ENCODE results near the gene ADGRL3. TPM values are rescaled to one million over a fixed set of nuclear protein-coding genes. Genes with fewer than 3 reads are reported as not detected.

Gene ADGRL3
- total RNA-seq, 3 donors from 2014 or later (not counting 1 experiment from before 2014, with no cell fraction given), result not detected

DNA sequence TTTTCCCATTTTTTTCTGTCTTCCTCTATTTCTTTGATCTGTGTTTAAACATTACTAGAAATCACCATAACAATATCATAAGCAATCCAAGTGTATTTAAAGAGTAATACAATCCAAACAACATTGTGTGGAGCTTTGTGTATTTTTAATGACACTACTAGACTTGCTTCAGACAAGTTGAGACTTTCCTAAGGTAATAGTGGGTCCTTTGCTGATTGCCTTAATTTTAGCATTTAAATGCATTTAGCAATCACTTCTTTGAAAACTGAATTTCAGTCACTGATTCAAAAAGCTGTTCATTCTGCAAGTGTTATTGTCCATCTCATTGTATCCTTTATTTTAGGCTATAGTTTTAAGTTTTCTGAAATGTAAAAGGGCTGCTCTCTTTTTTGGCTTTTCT is 804.8 kb downstream of the ADGRL3 start:
- TF ChIP-seq, protein P1, sequence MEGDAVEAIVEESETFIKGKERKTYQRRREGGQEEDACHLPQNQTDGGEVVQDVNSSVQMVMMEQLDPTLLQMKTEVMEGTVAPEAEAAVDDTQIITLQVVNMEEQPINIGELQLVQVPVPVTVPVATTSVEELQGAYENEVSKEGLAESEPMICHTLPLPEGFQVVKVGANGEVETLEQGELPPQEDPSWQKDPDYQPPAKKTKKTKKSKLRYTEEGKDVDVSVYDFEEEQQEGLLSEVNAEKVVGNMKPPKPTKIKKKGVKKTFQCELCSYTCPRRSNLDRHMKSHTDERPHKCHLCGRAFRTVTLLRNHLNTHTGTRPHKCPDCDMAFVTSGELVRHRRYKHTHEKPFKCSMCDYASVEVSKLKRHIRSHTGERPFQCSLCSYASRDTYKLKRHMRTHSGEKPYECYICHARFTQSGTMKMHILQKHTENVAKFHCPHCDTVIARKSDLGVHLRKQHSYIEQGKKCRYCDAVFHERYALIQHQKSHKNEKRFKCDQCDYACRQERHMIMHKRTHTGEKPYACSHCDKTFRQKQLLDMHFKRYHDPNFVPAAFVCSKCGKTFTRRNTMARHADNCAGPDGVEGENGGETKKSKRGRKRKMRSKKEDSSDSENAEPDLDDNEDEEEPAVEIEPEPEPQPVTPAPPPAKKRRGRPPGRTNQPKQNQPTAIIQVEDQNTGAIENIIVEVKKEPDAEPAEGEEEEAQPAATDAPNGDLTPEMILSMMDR (IDR thresholded peaks at IDR 0.05), result no peak
- ATAC-seq (no peak), DNase-seq (no peak)
- peaks cover 6% of the 10 kb centered on the region for H3K36me3 Mint-ChIP-seq
- no peak overlapping the region for H3K27ac Mint-ChIP-seq
- intact Hi-C loops (cut with micrococcal nuclease), result no loop called here
- H3K4me3 Mint-ChIP-seq, result no peak overlapping the region
- H3K36me3 ChIP-seq (ENCODE audit: control insufficient read depth, insufficient read depth, low read length), result no peaks in the 10 kb centered on the region
- no peaks in the 10 kb centered on the region for H3K4me1 Mint-ChIP-seq
- H3K9me3 ChIP-seq (ENCODE audit: control insufficient read depth, insufficient read depth, low read length), result peaks cover 2% of the 10 kb centered on the region
- H3K27ac ChIP-seq (ENCODE audit: low read length), result no peak overlapping the region
- H3K4me1 ChIP-seq (ENCODE audit: control insufficient read depth, insufficient read depth, low read length), result no peaks in the 10 kb centered on the region
- H3K9me3 Mint-ChIP-seq, result peaks cover 16% of the 10 kb centered on the region in 2 donors
- H3K27me3 ChIP-seq (ENCODE audit: control insufficient read depth, insufficient read depth, low read length), result no peaks in the 10 kb centered on the region
- H3K27me3 Mint-ChIP-seq (ENCODE audit: low read depth in 2 of 2), result no peaks in the 10 kb centered on the region
- no peak overlapping the region for H3K4me3 ChIP-seq (ENCODE audit: low read length)

DNA sequence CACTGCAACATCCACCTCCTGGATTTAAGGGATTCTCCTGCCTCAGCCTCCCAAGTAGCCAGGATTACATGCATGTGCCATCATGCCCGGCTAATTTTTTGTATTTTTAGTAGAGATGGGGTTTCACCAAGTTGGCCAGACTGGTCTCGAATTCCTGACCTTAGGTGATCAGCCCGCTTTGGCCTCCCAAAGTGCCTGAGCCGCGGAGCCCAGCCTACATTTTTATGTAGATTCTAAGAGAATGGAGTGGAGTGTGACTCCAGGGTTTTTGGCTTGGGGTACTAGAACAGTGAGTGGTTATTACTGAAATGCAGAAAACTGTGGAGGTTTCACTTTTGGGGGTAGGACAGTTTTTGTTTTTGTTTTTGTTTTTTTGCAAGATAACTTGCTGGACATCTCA is 806.0 kb downstream of the ADGRL3 start:
- Mint-ChIP-seq H3K4me3 (no peak overlapping the region), H3K36me3 (peaks cover 6% of the 10 kb centered on the region), H3K27ac (no peak overlapping the region), H3K9me3 (peaks cover 15 to 16% of the 10 kb centered on the region in 2 donors), H3K27me3 (ENCODE audit: low read depth in 2 of 2) (no peaks in the 10 kb centered on the region), H3K4me1 (no peaks in the 10 kb centered on the region)
- Histone ChIP-seq H3K36me3 (ENCODE audit: control insufficient read depth, insufficient read depth, low read length) (no peaks in the 10 kb centered on the region), H3K4me3 (ENCODE audit: low read length) (no peak overlapping the region), H3K4me1 (ENCODE audit: control insufficient read depth, insufficient read depth, low read length) (no peaks in the 10 kb centered on the region), H3K27ac (ENCODE audit: low read length) (no peak overlapping the region), H3K9me3 (ENCODE audit: control insufficient read depth, insufficient read depth, low read length) (peaks cover 2% of the 10 kb centered on the region), H3K27me3 (ENCODE audit: control insufficient read depth, insufficient read depth, low read length) (no peaks in the 10 kb centered on the region)
- WGBS (ENCODE audit: insufficient coverage), result 95% methylated on average over 5 of the region's 5 CpGs
- intact Hi-C loops (cut with micrococcal nuclease), result no loop called here
- DNase-seq (no peak), ATAC-seq (no peak)
- TF ChIP-seq, protein P1 (IDR thresholded peaks at IDR 0.05), result no peak

DNA sequence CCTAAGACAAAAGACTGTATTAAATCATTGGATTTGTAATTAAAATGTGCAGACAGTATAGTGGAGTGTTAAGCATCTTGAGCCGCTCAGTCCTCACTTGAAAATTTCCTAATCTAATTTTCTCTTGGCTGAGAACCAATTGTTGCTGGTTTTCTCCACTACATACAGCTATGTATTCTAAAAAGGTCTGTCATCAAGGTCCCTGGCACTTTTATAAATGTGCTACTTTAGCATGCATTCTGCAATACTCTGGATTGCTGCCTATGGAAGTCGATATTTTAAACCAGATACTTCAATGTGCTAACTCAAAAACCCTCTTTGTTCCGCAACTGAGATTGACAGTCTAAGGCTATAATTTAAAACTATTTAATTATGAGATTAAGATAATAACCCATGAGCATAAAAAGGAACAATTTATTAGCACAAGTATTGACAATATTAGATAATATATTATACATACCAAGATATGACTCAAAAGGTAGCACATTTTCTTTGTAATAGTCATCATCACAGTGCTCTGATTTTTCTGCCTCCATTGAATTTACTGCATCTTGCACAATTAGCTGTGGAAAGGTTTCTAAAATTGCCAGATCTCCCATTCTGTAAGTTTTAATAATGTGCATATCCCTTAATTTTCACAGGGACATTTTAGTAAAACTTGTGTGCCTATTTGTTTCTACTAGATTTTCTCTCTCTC is 815.1 kb downstream of the ADGRL3 start:
- no peaks in the 10 kb centered on the region for H3K36me3 ChIP-seq (ENCODE audit: control insufficient read depth, insufficient read depth, low read length)
- intact Hi-C loops (cut with micrococcal nuclease), result no loop called here
- H3K27ac ChIP-seq (ENCODE audit: low read length), result no peak overlapping the region
- no peak overlapping the region for H3K4me3 ChIP-seq (ENCODE audit: low read length)
- Mint-ChIP-seq H3K27me3 (ENCODE audit: low read depth in 2 of 2) (no peaks in the 10 kb centered on the region), H3K4me1 (no peaks in the 10 kb centered on the region), H3K4me3 (no peak overlapping the region), H3K9me3 (peaks cover 16 to 22% of the 10 kb centered on the region in 2 donors), H3K36me3 (no peaks in the 10 kb centered on the region), H3K27ac (no peak overlapping the region)
- H3K4me1 ChIP-seq (ENCODE audit: control insufficient read depth, insufficient read depth, low read length), result no peaks in the 10 kb centered on the region
- TF ChIP-seq, protein P1 (IDR thresholded peaks at IDR 0.05), result no peak
- ATAC-seq (no peak), DNase-seq (no peak)
- no peaks in the 10 kb centered on the region for H3K9me3 ChIP-seq (ENCODE audit: control insufficient read depth, insufficient read depth, low read length)
- H3K27me3 ChIP-seq (ENCODE audit: control insufficient read depth, insufficient read depth, low read length), result no peaks in the 10 kb centered on the region
- WGBS (ENCODE audit: insufficient coverage), result 100% methylated on average over 2 of the region's 3 CpGs

DNA sequence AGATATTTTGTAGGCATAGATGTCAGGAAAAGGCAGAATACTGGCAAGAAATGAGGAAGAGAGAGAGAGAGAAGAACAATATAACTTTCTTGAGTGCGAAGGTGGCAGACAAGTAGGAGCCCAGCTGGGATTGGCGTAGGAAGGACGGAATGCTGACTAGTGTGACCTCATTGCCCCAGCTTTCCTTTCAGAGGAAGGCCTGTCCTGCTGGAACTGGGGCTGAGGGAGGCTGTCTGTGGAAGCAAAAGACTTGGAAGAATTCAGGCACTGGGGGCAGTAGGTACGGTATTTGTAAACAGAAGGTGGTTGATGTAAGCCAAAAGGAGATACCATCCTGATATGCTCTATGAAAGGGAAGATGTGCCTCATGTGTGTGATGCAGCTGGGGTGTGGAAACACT is 818.4 kb downstream of the ADGRL3 start:
- Mint-ChIP-seq H3K4me3 (no peak overlapping the region), H3K4me1 (no peaks in the 10 kb centered on the region), H3K9me3 (peaks cover 14 to 18% of the 10 kb centered on the region in 2 donors), H3K36me3 (no peaks in the 10 kb centered on the region), H3K27ac (no peak overlapping the region), H3K27me3 (ENCODE audit: low read depth in 2 of 2) (no peaks in the 10 kb centered on the region)
- no peaks in the 10 kb centered on the region for H3K27me3 ChIP-seq (ENCODE audit: control insufficient read depth, insufficient read depth, low read length)
- H3K36me3 ChIP-seq (ENCODE audit: control insufficient read depth, insufficient read depth, low read length), result no peaks in the 10 kb centered on the region
- DNase-seq (no peak), ATAC-seq (no peak)
- no peaks in the 10 kb centered on the region for H3K9me3 ChIP-seq (ENCODE audit: control insufficient read depth, insufficient read depth, low read length)
- H3K4me3 ChIP-seq (ENCODE audit: low read length), result no peak overlapping the region
- intact Hi-C loops (cut with micrococcal nuclease), result no loop called here
- WGBS (ENCODE audit: insufficient coverage), result 96% methylated on average over 4 of the region's 4 CpGs
- no peaks in the 10 kb centered on the region for H3K4me1 ChIP-seq (ENCODE audit: control insufficient read depth, insufficient read depth, low read length)
- TF ChIP-seq, protein P1 (IDR thresholded peaks at IDR 0.05), result no peak
- H3K27ac ChIP-seq (ENCODE audit: low read length), result no peak overlapping the region
